GM19438 (cell line): ENCODE results near the gene ROR1.
A peak's percentile ranks its signal among the peaks of the same experiment; 100 is the strongest.

Source experiments
- ATAC-seq: cut with Tn5 transposase; IDR thresholded peaks from one replicate; pipeline ENCODE4 v1.9.1; 2021; ENCODE audit warnings: low read depth; ENCODE audit not compliant: unreplicated experiment

Gene ROR1

DNA sequence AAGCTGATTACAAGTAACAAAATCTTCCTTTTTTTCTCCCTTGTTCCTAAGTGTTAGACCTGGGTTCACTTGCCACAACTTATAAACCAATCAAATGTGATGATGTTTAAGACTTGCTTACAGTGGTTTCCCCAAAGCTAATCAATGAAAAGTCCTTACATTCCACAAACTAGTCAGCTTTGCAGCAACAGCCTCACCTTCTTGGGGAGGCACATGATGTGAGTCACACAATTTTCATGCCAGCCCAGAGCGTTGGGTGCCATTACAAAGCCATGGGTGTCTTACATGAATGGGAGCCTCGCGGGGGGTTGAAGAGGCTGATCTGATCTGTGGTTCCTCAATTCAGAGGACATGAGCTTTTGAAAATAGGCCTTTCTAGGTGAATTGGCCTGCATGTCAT lies 338.0 kb downstream of the ROR1 start:
- ATAC-seq: no peak

DNA sequence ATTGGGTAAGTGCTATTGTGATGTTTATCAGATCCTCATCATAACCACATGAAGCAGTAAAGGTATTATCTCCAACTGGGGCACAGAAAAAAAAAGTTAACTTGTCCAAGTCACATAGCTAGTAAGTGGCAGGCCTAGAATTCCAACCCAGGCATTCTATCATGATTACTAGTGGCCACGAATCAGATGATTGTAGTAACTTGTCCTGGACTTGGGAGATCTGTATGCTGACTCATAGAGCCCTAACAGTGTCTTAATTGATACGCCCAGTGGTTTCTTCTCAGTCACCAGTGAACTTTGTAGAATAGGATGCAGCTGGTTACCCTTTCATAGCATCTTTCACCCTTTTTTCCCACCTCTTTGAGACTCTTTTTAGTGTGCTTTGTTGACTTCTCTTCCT lies 338.5 kb downstream of the ROR1 start:
- no peak for ATAC-seq

DNA sequence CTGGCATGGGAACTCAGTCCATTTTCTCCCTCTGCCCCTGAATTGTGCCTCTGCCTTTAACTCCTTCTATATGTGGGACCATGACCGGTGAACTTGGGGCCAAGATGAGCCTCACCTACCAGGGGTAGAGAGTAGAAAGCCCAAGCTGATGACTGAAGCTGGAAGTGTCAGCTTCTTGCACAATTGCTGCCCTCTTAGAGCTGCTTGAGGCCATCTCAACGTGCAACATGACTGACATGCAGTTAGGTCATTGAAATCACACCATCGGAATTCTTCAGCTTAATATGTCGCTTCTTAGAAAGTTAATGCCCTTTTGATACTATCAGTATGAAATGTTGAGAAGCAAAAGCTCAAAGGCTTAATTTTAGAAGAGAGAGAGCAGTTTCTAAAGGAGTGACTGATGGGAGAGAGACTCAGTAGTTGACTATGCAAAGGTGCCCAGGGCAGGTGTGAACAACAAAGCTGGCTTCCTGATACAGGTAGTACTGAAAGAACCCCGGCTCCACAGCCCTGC lies 340.3 kb downstream of the ROR1 start:
- no peak for ATAC-seq

DNA sequence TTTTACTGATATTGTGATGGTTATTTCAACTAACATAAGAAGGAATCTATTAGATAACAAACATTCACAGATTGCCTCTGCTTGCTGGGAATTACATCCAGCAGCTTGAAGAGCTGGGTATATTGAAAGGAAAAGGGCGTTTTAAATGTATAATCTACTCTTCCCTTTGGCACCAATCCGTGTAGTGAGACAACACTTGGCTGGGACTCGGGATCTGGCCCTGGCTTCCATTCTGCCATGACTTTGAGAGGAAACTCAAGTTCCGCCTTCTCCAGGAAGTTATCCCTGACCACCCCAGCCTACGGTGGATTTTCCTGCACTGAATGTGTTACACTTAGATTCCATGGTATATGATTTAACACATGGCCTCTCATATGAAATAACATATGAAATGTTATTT lies 342.7 kb downstream of the ROR1 start:
- ATAC-seq: no peak

DNA sequence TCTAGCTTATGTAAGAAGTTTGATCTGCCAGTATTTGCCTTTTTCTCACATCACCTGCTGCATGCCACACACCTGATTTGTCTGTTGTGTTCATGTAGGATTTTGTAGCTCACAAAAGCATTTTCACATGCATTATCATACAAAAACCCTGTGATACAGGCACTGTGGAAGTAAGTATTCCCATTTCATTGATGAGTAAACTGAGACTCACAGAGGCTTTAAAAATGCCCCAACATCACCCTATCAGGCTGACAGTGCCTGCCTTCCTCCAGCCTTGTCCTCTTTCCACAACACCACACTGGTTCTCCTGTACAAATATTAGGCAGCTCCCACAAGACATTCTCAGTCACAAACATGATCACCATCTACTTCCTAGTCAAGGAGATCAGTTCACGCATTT lies 343.7 kb downstream of the ROR1 start:
- no peak for ATAC-seq

DNA sequence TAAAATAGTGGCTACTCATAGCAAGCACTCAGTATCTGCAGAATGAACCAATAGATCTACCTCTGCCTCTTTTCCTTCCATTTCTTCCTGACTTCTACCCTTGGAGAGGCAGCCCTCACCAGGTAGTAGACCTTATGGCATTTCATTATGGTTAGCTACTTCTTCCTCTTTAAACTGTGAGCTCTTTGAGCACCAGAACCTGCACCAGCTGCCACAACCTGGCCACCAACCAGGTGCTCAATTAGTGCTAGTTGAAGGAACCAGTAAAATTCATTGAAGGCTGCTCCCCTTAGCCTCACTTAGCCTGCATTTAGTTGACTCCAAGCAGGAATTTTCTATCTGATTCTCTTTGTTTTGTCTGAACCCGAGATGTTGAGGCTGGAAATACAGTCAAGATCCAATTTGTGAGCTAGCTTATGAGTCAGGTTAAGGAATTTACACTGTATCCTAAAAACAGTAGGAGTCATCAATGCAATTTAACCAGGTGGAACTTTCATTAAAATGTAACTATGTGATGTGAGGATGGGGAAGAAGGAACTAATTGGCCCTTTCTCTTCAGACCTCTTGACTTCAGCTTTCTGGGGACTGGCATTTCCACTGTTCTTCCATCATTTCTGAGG lies 348.1 kb downstream of the ROR1 start:
- ATAC-seq: no peak

DNA sequence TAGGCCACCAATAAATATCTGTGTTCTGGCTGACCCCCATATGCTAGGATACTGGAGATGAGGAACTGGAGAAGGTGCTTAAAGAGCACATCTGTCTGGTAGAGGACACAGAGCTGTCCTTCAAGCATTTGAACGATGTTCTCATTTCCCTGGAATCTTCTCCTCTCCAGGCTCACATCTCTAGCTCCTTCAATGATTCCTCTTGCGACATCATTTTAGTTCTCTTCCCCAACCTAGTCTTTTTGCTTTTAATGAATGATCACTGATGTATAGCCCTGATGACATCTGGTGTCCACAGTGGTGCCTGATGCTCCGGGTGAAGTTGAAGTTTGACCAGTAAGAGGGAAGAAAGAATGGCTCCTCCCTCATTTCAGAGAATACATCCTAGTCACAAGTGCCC lies 348.8 kb downstream of the ROR1 start:
- no peak for ATAC-seq

DNA sequence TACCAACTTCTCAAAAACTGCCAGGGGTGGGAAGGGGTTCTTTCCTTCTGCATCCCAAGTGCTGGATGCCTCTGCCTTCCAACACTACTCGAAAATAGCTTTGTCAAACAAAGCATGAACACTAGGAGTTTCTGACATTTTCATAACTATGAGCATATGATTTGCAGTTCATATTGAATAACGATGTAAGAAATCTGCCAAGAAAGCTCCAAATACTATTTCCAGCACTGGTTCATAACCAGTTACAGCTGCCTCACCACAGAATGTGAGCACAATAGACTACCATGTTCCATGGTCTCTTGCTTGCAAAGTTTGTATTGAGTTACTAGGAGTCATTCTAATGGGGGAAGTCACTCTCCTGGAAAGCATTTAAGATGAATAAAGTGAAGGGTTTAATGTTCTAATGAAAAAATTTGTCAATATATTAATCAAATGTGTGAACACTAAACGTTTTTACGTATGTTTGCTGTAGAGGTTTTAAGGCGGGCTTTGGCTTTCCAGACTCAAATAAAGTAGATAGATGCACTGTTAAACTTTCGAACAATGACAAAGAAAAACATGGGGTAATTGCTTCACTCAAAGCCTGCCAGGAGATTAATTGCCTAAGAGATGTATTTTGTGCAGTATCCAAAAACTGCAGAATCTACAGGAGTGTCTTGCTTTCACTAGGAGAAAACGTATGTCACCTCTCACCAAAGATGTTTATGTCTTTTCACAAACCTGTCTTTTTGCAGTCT lies 351.1 kb downstream of the ROR1 start:
- no peak for ATAC-seq

DNA sequence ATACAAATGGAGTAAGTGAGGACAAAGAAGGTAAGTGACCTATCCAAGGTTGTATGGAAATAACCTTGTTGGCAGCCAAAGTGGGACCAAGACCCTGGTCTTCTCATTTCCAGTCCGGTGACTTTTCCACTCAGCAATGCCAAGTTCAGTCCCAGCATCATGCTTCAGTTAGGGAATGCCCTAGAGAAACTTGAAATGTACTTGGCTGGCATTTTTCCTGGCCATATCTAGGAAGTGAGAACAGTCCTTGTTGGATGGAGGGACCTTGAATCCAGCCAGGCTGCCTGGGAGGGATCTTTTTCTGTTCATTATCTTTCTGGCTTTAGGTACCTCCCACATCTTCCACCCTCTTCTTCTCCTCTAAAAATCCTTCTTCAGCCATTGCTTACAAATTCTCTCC lies 352.8 kb downstream of the ROR1 start:
- ATAC-seq: no peak

DNA sequence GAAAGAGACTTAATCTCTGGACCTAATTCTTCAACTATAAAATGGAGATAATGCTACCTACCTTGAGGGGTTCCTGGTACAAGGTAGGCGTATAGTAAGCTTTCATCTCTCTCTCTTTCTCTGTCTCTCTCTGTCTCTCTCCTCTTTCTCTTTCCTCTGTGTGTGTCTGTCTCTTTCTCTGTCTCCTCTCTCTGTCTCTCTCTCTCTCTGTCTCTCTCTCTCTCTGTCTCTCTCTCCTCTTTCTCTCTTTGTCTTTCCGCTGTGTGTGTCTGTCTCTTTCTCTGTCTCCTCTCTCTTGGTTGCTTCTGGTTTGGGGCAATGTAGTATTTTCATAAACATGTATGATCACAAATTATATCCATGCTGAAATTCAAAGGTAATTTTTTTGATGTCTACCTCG lies 353.5 kb downstream of the ROR1 start:
- ATAC-seq: no peak

DNA sequence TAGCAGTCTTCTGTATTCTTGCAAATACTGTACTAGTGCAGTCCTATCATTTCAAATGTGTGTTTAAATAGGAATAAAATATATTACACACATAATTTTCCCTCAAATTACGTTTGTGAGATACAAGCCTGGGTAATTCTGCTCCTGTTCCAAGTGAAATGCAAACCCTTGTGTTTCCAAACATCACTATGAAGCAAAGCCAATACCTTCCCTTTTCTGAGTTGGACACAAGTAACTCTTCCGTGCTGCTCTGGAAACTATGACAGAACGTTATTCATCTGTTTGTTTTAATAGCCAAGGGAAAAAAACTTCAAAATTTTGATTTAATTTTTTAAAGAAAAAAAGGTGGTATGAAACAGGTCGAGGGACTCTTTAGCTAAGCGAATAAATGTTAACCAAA lies 355.9 kb downstream of the ROR1 start:
- no peak for ATAC-seq

DNA sequence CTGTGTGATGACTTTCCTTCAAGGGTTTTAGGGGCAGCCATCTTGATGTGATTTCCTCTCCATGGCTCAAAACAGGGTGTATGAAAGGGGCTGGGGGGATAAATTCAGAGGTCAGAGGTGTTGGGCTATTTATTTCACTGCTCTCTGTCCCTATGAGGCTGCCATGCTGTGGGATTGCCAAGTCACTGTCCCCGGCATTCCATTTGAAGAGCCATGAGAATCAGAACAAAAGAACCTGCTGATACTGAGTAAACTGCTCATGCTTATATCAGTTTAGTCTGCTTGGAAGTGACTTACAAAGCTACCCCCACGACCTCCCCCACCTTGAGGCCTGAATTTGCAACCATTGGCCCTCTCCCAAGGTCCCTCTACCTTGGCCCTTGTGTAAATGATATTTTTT lies 357.3 kb downstream of the ROR1 start:
- ATAC-seq: no peak

DNA sequence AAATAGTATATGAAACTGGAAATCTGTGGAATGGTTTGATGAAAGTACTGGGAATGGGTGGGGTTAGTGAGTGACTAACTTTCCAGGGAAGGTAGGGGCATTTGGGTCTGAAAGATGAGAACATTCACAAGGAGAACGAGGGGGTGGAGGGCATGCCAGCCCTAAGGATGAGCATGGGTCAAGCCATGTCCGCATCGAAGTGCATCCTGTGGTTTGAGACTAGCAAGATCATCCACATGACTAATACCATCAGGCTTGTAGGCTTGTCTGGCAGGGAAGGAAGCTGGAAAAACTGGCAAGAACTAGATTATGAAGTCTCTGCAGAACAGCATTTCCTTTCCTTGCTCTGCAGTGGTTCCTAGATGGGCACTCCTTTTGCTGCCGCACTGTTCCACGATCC lies 359.2 kb downstream of the ROR1 start:
- no peak for ATAC-seq

DNA sequence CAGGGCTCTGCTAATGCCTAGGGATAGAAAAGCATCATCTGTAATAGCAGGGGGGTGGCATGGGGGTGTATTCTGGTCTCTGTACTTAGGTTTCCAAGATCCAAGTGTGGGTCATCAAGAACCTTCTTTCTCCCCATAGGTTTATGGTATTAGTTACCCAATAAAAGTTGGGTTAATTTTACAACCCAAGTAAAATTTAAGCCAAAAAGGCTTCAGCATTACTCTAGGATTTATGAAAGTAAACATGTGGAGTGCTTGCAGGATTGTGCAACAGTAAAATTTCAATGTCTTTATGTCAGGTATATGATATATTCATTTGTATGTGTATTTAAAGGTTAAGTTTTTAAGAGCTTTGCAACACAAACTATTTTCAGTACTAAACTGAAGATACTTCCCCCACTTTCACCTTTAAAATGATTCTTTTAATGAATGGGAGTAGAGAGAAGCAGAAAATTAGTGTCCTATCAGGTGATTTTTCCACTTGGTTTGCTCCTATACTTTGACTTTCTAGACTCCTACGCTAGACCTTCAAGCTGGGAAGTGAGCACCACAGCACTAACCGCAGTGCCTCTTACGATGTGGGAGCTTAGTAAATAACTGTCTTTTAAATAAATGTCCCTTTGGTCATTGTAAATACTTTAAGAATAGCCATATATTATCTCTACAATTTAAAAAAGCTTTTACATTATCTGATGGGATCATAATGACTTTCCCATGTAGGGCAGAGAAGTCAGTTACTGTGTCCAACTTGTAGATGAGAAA lies 361.8 kb downstream of the ROR1 start:
- ATAC-seq: no peak

DNA sequence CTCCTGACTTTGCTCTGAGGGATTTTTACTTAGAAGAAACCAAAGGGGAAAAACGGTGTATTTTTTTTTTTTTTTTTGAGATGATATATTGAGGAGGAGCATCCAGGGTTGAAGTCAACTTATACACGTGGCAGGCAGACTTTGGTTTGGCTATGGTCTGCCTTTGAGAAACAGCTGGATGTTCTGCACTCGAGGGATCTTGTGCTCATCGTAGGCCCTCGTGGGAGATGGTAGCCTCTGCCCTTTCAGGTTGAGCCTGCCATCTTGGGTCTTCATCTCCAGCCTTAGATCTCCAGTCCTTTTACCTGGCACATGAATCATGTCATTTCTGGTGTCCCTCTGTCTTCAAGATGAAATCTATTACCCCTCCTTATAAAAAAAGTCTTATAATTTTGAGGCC lies 362.5 kb downstream of the ROR1 start:
- no peak for ATAC-seq

DNA sequence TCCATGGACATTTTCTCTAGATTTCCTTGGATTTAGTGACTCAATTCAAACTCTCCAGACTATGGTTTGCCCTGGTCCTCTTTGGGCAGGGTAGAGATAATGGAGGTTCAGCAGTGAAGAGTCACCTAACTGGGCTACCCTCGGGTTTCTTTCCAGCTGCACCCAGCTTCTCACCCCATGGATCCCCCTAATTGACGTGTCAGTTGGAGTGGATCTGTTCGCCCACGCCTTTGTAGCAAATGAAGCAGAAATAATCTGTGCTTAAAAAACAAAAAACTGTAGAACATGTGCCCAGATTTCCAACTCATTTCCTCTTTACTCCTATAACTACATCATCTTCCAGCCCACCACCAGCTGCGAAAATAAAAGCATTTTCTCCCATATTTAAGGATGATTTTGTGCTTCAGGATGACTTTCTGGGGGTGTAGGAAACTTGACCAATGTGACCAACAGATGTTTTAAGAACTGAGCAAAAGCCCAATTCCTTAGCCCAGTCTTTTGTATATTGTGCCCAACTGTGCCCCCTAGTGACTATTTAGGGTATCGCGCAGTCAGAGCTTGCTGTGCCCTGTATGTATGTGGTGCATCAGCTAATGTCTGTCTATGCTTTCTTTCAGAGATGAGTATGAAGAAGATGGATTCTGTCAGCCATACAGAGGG lies 363.1 kb downstream of the ROR1 start:
- ATAC-seq: peak; percentile 74

DNA sequence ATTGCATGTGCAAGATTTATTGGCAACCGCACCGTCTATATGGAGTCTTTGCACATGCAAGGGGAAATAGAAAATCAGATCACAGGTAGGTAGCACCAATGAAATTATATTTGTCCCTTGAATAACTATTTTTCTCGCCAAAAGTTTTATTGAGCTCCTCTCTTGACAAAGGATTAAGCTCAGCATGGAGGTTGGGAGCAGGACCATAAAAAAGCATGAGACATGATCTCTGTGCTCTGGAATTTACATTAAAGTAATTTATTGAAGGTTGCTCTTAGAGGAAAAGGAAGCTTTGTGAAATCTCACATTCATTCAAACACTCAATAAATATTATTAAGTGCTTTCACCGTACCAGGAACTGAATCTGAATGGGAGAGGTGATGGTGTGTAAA lies 363.6 kb downstream of the ROR1 start:
- ATAC-seq: no peak

DNA sequence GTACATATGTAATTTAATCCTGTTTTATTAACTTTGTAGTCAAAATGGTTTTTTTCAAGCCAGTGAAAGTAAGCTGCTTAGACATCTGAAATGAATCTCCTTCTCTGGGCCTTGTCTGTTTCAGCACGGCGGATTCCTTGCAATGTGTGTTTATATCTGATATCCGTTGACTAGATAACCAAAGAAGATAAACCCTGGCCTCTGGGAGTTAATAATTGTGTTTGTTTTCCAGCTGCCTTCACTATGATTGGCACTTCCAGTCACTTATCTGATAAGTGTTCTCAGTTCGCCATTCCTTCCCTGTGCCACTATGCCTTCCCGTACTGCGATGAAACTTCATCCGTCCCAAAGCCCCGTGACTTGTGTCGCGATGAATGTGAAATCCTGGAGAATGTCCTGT lies 366.1 kb downstream of the ROR1 start:
- ATAC-seq: no peak

DNA sequence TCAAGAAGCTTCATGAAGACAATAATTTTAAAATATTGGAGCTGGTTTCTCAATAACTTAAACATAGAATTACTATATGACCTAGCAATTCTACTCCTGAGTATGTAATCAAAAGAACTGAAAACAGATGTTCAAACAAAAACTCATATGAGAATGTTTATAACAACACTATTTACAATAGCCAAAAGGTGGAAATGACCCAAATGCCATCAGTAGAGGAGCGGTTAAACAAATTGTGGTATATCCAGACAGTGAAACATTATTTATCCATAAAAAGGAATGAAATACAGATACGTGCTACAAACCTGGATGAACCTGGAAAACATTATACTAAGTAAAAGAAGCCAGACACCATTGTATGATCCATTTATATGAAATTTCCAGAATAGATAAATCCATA lies 366.8 kb downstream of the ROR1 start:
- ATAC-seq: no peak

DNA sequence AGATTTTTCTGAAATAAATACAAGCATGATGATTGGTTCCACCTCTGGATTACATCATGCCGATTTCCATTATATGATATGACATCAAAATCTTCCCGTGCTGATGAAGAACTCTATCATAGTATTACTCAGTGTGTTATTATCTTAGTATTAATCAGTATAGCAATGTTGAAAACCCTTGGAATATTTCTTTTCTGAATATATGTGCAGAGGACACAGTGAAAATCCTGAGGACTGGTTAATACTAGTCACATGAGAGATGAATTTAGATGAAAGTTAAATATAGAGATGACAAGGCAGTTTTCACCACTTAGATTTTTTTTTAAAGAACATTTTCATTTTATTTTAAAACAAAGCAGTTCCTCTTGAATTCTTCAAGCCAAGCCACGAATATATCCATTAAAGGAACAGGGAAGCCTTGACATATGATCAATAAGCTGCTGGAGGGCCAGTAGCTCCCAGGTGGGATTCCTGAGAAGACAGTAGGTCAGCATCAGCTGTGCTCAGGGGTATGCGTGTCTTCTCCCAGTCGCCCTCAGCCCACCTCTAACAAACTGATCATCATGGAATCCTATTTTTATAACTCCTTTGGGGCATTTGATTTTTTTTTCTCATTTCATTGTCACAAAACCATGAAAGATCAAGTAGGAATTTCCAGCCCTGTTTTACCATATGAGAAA lies 373.4 kb downstream of the ROR1 start:
- ATAC-seq: no peak

DNA sequence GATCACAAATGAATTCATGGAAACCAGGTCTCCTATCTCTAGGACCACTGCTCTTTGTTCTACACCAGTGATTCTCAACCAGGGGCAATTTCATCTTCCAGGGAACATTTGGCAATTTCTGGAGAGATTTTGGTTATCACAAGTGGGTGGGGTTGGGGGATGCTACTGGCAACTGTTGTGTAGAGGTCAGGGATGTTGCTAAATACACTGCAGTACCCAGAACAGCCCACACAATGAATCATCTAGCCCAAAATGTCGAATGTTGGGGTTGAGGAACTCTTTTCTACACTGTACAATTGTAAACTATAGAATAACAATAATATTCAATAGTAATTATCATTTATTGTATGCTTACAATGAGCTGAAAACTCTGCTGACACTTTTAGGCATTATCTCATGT lies 373.9 kb downstream of the ROR1 start:
- ATAC-seq: no peak
